ENCODE data around the gene KCNJ6.
"Not testable (repeated sequence)": the region's sequence is repeated elsewhere in the genome, so short reads cannot be mapped to it uniquely, and the experiment has no call there.

Gene KCNJ6

DNA sequence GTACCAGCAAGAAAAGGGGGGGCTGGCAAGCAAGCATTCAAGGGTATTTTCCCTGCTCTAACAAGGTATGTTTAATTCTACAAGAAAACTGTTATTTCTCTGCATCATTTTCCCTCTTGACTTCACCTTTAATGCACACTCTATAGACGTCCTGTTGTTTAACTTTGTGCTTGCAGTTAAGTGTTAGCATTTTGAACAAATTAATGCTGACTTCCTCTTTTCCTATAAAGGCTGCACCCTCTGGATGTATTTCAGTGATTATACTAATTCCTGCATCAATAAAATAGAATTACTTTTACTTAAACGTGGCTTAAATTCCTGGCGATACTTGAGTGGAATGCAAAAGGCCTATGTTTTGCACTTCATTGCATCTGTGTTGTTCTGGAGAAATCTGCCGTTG, 183.3 kb downstream of the KCNJ6 start:
- no peak for DNase-seq (ENCODE audit: low read depth in 2 of 2)

DNA sequence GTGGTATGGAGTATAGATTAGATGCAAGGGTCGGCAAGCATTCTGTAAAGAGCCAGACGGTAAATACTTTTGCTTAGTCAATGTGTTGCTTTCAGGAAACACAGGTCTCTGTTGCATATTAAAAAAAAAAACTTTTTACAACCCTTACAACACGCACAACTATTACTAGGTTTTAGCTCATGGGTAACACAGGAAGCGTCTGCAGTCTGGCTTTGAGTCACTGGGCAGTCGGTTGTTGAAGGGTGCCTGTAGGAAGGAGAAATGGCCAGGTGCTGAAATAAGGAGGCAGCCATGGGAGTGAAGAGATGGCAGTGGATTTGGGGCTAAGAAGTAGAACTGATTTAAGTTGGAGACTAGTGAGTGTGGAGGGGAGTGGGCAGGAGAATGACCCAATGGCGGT, 192.1 kb downstream of the KCNJ6 start:
- DNase-seq (ENCODE audit: low read depth in 2 of 2) = no peak

DNA sequence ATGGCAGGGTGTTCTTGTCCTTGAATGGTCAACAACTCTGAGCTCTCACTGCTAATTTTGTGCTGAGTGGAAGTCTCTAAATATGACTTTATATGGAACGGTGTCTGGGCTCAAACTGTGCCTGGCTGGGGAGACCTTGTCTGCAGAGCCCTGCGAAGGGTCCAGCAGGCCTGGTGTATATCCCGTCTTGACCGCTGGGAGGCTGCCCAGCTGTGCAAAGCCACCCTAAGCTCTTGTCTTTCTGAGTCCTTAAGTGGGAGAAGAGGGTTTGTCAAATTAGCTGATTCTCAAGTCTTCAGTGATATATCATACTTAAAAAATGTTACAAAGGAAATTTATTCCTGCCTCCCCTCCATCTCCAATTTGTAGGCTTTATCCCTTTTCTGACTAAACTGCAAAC, 198.7 kb downstream of the KCNJ6 start:
- DNase-seq (ENCODE audit: low read depth in 2 of 2) = no peak

DNA sequence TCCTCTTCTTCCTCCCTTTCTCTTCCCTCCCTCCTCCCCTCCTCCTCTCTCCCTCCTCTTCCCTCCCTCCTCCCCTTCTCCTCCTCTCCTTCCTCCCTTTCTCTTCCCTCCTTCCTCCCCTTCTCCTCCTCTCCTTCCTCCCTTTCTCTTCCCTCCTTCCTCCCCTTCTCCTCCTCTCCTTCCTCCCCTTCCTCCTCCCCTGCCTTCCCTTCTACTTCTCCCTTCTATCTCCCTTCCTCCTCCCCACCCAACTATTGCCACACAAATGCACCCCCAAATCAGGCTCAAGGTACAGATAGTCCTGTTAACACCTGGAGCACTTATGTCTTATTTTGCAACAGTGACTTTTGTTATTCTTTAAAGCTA, 203.7 kb downstream of the KCNJ6 start:
- not testable (repeated sequence) for DNase-seq (ENCODE audit: low read depth in 2 of 2)

DNA sequence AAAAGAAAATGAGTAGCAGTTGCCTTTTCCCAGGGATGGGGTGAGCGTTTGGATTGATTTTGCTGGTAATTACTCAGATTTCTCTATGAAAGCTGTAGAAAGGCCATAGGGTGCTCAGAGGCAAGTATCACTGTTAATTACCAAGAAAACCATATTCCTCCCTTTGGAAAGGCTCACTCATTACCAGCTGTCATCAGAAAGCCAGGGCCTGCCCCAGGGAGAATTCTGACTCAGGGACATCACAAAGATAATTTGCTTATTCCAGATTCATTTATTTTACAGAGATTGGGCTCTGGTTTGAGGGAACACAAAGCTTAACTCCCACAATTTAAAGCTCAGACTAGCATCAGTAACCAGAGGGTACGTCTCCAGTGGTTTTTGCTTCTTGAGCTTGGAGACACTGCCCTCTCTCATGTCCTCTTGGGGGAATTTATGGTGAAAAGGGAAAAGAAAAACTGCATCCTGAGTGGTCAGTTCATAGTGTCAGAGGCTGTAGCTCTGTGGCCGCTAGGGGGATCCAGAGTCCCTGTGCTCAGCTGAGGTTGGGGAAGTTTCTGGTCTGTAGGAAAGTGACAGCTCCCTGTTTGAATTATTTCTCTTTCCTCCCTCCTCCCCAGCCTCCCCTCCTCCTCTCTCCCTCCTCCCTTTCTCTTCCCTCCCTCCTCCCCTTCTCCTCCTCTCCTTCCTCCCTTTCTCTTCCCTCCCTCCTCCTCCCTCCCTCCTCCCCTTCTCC, 204.3 kb downstream of the KCNJ6 start:
- peak; percentile 9 to 31 for DNase-seq (ENCODE audit: low read depth in 2 of 2)

DNA sequence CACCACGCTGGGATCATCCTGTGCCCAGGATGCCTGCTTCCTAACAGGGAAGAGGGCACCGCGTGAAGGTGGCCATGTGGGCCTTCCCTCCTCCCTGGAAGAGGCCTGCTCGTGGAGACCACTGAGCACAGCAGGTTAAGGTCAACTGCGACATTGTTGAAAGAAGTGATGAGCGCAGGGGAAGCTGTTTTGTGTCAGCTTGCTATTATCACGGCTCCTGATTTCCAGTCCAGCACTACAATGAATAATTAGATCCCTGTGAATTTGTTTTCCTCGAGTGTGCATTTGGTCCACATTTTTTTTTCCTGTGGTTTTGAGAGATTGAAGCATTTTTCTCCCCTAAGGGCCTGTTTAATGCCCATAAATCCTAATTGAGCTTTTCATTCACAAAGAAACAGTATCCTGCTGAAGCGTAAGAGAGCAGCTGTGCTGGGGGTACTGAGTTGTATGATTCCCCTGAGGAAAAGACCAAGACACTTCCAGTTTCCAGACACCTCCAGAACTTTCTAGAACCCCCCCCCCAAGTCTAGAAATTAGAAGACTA, 204.9 kb downstream of the KCNJ6 start:
- DNase-seq (ENCODE audit: low read depth in 2 of 2) = no peak

DNA sequence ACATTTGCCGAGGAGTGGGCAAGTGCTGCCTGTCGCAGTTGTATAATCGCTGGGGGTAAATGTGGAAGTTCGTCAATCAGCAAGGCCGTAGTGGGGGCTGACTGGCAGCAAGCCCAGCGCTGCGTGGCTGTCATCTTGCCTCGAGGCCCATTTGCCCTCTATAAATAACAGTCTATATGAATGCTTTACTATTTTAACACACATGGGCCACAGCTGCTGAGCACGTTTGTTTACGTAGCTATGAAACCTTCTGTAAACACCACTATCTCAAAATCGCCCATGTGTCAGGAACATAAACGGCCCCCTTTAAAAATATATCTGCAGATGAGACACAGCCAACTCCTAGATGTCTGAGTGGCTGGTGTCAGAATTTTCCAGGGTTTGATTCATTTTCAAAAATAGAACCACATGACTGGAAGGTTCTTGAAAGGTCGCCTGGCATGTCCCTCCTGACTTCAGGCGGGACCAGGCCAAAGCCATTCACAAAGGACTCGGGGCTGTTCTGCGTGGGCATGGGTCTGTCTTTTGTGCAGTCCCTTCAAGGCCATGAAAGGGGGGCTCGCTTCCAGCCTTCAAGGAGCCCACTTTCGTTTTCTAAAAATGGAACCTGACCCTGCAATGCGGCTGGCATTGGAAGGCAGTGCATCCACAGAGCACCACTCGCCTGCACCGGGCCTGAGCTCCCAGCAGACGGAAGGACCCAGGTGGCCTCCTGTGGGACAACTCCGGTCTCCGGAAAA, 205.5 kb downstream of the KCNJ6 start:
- DNase-seq (ENCODE audit: low read depth in 2 of 2) = no peak

DNA sequence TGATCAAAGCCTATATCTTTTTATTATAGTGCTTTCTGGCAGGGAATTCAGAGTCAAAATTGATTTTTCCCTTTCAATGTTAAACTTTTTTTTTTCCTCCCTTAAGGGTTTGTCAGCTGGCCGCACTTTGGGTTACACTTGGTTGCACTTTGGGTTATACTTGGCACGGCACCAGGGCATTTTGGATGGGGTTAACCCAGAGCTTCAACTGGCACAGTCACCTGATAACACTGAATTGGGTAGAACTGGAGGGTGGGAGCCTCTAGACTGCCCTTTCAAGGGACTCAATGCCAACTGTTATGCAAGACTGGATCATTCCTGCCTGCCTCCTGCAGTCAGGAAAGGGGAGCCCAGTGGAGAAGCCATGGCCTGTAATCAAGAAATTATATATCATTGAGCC, 211.5 kb downstream of the KCNJ6 start:
- no peak for DNase-seq (ENCODE audit: low read depth in 2 of 2)

DNA sequence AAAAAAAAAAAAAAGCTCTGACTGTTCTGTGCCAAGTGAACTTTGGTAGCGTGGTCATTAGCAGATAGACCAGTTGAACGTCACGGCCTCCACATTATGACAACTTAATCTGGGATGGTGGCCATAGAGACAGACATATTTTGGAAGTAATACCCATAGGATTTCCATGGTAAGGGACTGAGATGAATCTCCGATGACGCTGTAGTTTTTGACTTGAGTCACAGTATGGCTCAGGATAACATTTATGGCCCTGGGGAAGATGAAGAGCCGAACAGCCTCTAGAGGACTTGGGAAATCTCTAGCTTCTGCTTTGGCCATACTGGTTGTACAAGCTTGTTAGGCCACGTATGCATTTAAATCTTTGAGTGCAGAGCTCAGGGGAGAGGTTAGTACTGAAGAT, 214.0 kb downstream of the KCNJ6 start:
- no peak for DNase-seq (ENCODE audit: low read depth in 2 of 2)

DNA sequence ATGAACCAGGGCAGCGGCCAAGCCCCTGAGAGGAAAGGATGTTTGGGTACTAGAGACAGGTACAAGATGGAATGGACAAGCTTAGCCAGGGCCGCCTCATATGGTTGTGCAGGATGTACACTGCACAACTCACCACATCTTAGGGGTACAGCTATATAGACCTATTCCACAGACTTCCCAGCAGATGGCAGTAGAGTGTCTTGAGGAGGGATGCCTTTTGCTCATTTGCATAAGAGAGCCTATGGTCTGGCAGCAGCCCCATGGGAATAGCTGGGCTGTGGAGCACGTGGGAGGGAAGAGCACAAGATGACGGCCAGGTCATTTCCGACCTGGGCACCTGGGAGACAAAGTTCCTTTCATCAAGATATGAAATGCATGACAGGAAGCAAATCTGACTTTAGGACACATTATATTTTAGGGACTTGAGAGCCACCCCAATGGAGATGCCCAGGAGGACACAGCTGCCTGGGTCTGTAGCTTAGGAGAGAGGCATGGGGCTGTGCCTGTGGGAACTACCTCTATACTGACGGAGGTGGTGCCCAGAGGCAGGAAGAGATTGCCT, 215.5 kb downstream of the KCNJ6 start:
- no peak for DNase-seq (ENCODE audit: low read depth in 2 of 2)

DNA sequence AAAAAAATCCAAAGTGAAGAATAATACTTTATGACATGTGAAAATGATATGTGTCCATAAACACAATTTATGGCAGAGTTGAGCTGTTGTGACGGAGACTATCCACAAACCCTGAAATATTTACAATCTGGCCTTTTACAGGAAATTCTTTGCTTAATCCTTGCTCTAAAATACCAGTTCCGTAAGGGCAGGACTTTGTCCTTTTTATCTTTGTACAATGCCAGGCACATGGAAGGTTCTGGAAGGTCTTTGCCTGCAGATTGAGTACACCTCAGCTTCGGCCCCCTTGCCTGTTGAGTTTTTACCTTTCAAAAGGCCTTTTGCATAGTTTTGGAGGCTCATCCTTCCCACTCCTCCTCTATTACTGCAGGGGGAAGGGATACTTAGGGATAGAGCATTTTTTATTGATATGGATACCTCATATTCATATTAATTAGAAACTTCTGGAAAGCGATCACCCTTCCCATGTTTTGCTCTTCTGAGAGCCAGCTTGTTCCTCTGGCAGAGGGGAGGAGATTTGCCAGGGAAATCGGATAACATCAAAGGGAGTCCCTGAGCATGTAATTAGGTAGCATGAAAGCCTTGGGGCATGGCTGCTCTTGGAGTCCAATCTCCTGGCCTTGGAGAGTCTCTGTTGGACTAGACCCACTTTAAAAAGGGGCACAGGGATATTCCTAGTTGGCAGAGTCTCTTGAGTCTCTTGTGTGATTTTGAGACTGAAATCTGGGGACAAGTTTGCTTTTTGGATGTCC, 217.1 kb downstream of the KCNJ6 start:
- DNase-seq (ENCODE audit: low read depth in 2 of 2) = no peak

DNA sequence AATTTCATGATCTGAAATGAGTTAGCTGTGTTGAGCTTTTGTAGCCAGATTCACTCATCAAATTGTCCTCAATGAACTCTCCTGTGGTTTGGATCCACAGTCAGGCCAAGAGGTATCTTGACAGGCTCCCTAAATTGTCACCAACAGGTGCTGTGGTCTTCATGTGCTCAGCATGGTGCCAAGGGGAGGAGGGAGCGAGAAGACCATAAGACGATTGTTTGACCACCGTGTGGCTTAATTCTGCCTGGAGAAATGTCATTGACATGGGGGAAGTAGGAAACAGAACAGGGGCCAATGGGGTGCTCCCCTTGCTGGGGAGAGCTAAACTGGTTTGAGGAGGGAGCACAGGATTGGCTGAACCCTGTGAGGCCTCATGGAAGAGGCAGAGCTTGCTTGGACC, 219.3 kb downstream of the KCNJ6 start:
- no peak for DNase-seq (ENCODE audit: low read depth in 2 of 2)

DNA sequence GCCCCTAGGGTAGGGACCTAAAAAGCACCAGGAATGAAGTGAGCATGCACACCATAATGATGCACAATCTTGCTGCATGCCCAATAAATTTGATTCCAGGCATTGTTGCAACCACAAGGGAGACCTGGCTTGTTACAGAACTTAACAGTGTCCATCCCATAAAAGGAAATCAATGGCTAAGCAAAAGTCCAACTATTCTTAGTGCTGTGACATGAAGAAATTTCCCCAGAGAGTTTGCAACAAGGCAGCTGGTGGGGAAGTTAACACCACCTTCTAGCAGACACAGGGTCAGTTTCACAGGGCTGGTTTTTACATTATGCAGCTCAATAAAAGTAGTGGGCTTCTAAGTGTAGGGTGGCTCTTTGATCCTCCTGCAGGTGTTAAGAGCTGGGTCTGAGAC, 221.1 kb downstream of the KCNJ6 start:
- no peak for DNase-seq (ENCODE audit: low read depth in 2 of 2)

DNA sequence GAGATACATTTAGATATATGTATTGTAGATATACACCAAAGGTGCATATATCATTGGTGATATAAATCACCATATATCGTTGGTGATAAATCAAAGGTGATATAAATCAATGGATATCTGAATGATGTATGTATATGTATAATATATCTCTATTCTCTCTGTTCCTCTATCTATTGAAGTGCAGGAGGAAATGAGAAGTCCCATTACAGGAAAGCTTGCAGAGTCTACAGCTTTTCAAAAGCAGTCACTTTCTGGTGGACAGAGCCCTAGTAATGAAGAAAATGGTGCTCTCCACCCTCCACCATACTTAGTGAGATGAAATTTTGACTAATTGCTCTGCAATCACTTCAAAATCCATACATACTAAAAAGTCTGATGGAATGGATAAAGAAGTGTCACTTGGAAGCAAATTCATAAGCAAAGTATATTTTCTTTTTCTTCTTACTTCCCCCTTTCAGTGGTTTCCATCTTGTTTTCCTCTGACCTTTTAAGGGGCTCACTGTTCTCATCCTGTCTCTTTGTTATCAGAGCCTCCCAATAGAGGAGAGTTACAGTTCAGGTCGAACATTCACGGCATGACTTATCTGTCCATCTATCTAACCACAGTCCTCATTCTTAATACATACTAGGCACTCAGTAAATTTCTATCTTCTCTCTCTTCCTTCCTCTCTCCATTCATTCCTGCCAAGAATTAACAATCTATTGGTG, 227.2 kb downstream of the KCNJ6 start:
- DNase-seq (ENCODE audit: low read depth in 2 of 2) = no peak

DNA sequence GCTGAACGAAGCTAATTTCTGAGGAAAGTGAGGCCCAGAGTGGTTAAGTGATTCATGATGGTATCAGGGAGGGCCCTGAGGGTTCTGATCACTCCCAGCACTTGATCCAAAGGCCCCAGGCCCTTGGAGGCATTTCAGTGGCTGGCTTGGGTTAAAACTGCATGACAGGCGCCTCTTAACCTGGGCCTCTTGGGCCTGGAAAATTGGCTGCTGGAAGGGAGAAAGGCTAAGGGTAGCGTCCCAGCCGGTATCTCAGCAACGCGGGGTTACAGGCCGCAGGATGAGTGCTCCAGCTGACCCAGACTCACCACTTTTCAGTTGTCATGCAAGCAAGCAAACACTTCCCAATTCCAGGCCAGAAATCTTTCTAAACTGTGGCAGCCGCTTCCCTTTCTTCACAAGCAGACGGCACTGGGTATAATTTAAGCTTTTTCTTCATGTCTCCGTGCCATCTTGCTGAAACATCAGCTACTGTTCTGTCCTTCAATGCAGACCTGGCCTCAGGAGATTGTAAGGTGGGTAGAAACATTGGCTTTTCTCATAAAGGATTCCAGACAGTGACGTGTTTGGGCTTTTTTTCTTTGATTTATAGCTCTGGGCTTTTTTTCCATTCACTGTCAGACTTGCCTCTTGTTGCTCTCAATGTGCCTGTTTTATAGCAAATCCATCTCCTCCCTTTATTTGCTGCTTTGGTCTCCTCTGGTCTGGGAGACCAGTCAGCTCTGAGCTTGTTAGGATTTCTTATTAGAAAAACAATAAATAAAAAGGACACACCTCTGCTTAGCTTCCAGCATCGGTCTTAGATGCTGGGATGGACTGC, 229.1 kb downstream of the KCNJ6 start:
- DNase-seq (ENCODE audit: low read depth in 2 of 2) = no peak

DNA sequence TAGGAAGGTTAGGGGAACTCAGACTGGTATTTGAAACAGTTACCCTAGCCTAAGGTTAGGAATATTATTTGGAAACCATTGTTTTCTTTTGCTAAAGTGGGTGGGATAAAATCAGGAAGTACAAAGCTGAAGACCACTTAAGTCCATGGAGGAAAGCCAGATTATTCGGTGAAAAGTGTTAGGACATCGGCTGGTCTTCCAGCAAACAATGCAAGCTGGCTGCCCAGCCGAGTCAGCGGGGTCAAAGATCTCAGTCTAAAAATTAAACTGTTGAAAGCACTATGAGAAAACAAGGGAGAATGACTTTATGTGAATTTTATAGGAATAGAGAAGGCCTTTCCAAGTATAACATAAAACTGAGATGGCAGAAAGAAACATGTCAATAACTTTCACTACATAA, 231.7 kb downstream of the KCNJ6 start:
- DNase-seq (ENCODE audit: low read depth in 2 of 2) = no peak

DNA sequence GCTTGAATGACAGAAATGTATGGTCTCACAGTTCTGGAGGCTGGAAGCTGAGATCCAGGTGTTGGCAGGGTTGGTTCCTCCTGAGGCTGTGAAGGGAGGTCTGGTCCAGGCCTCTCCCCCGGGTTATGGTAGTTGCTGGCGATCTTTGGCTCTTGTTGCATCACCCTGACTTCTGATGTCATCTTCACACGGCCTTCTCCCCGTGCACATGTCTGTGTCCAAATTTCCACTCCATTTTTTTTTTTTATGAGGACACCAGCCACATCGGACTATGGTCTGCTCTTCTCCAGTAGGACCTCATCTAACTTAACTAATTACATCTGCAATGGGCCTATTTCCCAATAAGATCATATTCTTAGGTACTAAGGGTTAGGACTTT, 232.2 kb downstream of the KCNJ6 start:
- DNase-seq (ENCODE audit: low read depth in 2 of 2) = no peak

DNA sequence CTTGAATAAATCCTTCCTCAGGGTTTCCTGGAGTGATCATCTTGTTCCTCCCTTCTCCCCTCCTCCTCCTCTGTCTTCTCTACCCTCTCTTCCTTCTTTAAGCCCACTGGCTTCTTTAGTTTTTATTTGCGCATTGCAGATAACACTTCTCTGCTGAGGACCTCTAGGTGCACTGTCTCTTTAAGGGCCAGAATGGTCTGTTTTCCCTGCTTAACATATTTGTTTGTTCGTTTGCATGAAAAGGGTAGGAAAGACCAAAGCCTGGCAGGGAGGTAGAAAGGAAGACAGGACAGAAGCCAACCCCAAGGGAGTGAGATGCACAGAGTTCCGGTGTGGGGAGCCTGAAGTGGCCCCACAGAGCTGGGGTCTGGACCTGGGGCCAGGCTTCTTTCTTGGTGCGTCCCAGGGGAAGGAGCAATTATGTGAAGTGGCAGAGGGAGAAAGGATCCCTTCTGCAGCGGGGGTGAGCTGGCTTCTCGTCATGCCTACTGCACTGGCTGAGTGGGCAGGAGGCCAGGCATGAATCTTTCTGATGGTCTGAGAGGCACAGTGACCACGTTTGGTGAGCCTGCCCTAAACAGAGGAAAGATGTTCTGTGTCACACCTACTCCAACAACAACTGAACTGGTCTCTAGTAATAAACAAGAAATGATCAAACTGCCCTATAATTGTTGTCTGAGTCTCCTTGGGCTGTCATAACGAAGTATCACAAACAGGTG, 232.7 kb downstream of the KCNJ6 start:
- no peak for DNase-seq (ENCODE audit: low read depth in 2 of 2)

DNA sequence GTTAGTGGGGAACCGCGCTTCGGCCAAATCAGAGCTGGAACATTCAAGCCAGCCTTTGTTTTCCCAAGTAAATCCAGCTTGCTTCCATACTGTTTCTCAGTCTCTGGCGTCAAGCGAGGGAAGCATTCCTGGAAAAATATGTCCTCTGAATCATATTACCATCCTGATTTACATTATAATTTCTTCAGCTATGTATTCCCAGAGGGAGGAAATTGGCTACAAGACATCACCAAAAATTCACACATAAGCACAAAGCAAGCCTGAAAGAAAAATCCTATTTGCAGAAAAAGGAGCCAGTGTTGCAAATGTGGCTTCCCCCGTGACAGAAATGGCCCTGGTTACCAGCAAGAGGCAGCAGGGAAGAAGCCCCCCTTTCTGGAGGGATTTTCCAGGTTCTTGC, 233.3 kb downstream of the KCNJ6 start:
- DNase-seq (ENCODE audit: low read depth in 2 of 2) = no peak

DNA sequence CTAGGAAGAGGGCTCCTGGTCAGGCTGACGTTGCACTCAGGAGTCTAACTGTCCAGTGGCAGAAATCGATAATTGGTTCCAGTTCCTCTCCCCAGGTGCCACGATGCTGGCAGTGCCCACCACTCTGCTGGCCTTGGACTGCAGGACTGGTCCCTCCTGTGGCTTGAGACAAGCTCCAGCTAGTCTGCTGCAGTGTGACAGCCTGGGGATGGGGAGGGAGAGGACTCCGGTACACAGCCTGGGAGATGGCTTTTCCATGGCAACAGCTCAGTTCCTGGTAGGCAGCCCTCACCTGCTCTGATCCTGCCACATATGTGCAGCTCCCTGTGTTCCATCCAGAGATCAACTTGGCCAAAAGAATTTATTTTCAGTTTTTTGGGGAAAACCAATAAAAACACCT, 239.3 kb downstream of the KCNJ6 start:
- DNase-seq (ENCODE audit: low read depth in 2 of 2) = no peak

All from activated CD4-positive, alpha-beta T cell treated with anti-CD3 and anti-CD28 coated beads for 24 hours (primary cell).